Heart left ventricle (tissue), 16 donors: Measurements from ENCODE around the gene ZC3H12C. TPM values are rescaled to one million over a fixed set of nuclear protein-coding genes. Genes with fewer than 3 reads are reported as not detected.

ENCODE experiments used
- ATAC-seq, 4 donors: fragments of 200-7000 bp; cut with Tn5 transposase; one replicate each; pipeline ENCODE4 v1.9.1; 2020 to 2022; ENCODE audit warnings: moderate library complexity in 4 of 4, mild to moderate bottlenecking in 3 of 4, moderate number of reproducible peaks in 1 of 4
- DNase-seq, 5 donors: peaks; one replicate each; pipeline ENCODE4 v3.0.0-alpha.2; 2020
- H3K27ac ChIP-seq, 12 donors: fragments of 200-600 bp; sonication (generic) in 4 of 12; one replicate each; pipeline versions ENCODE4 v1.5.0 to v1.8.0; 2016 to 2022; ENCODE audit warnings: mild to moderate bottlenecking in 2 of 12
- H3K27me3 ChIP-seq, 9 donors: fragments of 200-600 bp; sonication (generic) in 2 of 9; one replicate each; pipeline versions ENCODE4 v1.5.1 to v1.8.0; 2016 to 2022; ENCODE audit warnings: mild to moderate bottlenecking in 3 of 9
- H3K36me3 ChIP-seq, 9 donors: fragments of 200-600 bp; sonication (generic) in 2 of 9; one replicate each; pipeline versions ENCODE4 v1.5.0 to v1.8.0; 2018 to 2022; ENCODE audit warnings: mild to moderate bottlenecking in 2 of 9
- H3K4me1 ChIP-seq, 12 donors: fragments of 200-600 bp; sonication (generic) in 4 of 12; one replicate each; pipeline versions ENCODE4 v1.5.0 to v1.8.0; 2016 to 2022; ENCODE audit warnings: mild to moderate bottlenecking in 3 of 12
- H3K4me3 ChIP-seq, 12 donors: fragments of 200-600 bp; sonication (generic) in 4 of 12; one replicate each; pipeline versions ENCODE4 v1.5.0 to v1.8.0; 2017 to 2022; ENCODE audit warnings: mild to moderate bottlenecking in 9 of 12, moderate library complexity in 4 of 12
- H3K9me3 ChIP-seq, 12 donors: fragments of 200-600 bp; sonication (generic) in 4 of 12; one replicate each; pipeline versions ENCODE4 v1.5.0 to v1.8.0; 2016 to 2022; ENCODE audit warnings: mild to moderate bottlenecking in 1 of 12
- POLR2A ChIP-seq, 2 donors: fragments of 450-650 bp; IDR thresholded peaks; one replicate each; pipeline ENCODE4 v1.6.1; 2017; ENCODE audit warnings: antibody characterized with exemption in 2 of 2, mild to moderate bottlenecking in 2 of 2, moderate library complexity in 2 of 2
- WGBS, 4 donors: extraction: QIAGEN DNeasy Blood & Tissue Kit in 2 of 4; methylation state at CpG; one replicate each; pipeline versions ENCODE4 v1.1.5 to v1.1.7; 2013 to 2018; 5-methylcytosine and 5-hydroxymethylcytosine counted together
- intact Hi-C, 10 donors: fragments of 100-400 bp; cut with DNase I; formaldehyde crosslinking; loops; one replicate each; pipeline versions ENCODE4 v1.11.1 to v1.14.2; 2022
- polyA plus RNA-seq, 2 donors: library from polyadenylated mRNA; stranded (reverse); fragments of 200-250 nt; gene quantifications; one replicate each; pipeline ENCODE4 v1.2.3, GENCODE V29; 2013
- total RNA-seq, 9 donors: library from RNA; depleted of rRNA in 2 of 9; stranded (reverse); fragments of >200 nt in 2 of 9; fragmentation: NEBNext Ultra II Directional in 3 of 9; extraction: Animal tissue kit (Norgen Biotek cat#: 25700) in 3 of 9; gene quantifications; one replicate each; pipeline versions ENCODE4 v1.1.0 to v1.2.4, GENCODE V29; 2016 to 2023
- TF ChIP-seq, protein P1 (sequence below), 12 donors: fragments of 200-600 bp; sonication (generic) in 4 of 12; IDR thresholded peaks; one replicate each; pipeline versions ENCODE4 v1.5.0 to v1.8.0; 2018 to 2022; ENCODE audit warnings: antibody characterized with exemption in 12 of 12, mild to moderate bottlenecking in 5 of 12
- donor health status: ischemic (EF 13 %, LVEDD 7.1; RV severe dilation, severe dysfunction).
- donor health status: healthy with polysubstance abuse.
- donor health status: DM: no; HTN: yes; CAD: no.
- donor health status: DM: no; HTN: no; CAD: no.
- donor health status: ischemic (EF 25% LVEDD 6.9; RV normal size, moderate dysfunction).
- donor health status: ischemic (EF 25% LVEDD 5.7; RV mildly dilated, moderate dysfunction).
- donor health status: healthy.
- donor health status: DM: yes; HTN: yes; CAD: no.
- donor health status: ischemic (EF 35%, LVEDD 5.7; RV mildly dilated, moderate dysfunction).
- donor health status: nonischemic (EF 11% LVEDD 7.7; RV severe dilation, severe dysfunction).
- donor health status: DM: yes; HTN: yes; CAD: no.
- donor health status: PGD.
- donor health status: ischemic (EF 29% LVEDD 5.4; RV normal size, mild dysfunction).
- donor health status: nonischemic (EF 23%, LVEDD 6.1; RV moderate dilation, normal function).

Gene ZC3H12C
- total and polyA plus RNA-seq, 11 donors, result 2.1 to 24.3 (median 17.3) TPM

DNA sequence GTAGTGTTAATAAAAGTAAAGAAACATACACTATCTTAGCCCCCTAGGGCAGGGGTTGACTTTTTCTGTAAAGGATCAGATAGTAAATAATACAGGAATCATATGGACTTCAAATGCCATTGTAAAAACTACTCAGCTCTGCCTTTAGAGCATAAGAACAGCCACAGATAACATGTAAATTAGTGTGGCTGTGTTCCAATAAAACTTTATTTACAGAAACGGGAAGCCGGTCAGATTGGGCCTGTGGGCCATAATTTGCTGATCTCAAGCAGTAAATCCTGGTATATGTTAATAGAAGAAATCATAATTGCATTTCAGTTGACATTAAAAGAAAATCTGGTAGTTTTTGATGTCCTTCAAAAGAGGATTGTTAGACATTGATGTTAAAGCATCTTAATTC is 76.5 kb downstream of the ZC3H12C start:
- Histone ChIP-seq H3K27ac (no peak overlapping the region), H3K9me3 (no peaks in the 10 kb centered on the region), H3K4me1 (peaks cover 0 to 10% (median 3%) of the 10 kb centered on the region in 12 donors), H3K36me3 (peaks cover 0 to 16% (median 10%) of the 10 kb centered on the region in 9 donors), H3K4me3 (no peak overlapping the region), H3K27me3 (no peaks in the 10 kb centered on the region)
- whole genome bisulfite sequencing, 4 donors, result 64 to 76% (median 68%) methylated on average over 2 of the region's 2 CpGs
- TF ChIP-seq, protein P1, sequence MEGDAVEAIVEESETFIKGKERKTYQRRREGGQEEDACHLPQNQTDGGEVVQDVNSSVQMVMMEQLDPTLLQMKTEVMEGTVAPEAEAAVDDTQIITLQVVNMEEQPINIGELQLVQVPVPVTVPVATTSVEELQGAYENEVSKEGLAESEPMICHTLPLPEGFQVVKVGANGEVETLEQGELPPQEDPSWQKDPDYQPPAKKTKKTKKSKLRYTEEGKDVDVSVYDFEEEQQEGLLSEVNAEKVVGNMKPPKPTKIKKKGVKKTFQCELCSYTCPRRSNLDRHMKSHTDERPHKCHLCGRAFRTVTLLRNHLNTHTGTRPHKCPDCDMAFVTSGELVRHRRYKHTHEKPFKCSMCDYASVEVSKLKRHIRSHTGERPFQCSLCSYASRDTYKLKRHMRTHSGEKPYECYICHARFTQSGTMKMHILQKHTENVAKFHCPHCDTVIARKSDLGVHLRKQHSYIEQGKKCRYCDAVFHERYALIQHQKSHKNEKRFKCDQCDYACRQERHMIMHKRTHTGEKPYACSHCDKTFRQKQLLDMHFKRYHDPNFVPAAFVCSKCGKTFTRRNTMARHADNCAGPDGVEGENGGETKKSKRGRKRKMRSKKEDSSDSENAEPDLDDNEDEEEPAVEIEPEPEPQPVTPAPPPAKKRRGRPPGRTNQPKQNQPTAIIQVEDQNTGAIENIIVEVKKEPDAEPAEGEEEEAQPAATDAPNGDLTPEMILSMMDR (IDR thresholded peaks at IDR 0.05), result no peak
- no peak for TF ChIP-seq POLR2A (IDR thresholded peaks at IDR 0.05)
- intact Hi-C loops, result loop anchor here in 6 of 10 donors (5.0 to 10.0 kb wide), 4 partner anchors 217 to 1065 kb away; no protein-coding TSS in a partner anchor
- no peak for ATAC-seq
- DNase-seq, result no peak

DNA sequence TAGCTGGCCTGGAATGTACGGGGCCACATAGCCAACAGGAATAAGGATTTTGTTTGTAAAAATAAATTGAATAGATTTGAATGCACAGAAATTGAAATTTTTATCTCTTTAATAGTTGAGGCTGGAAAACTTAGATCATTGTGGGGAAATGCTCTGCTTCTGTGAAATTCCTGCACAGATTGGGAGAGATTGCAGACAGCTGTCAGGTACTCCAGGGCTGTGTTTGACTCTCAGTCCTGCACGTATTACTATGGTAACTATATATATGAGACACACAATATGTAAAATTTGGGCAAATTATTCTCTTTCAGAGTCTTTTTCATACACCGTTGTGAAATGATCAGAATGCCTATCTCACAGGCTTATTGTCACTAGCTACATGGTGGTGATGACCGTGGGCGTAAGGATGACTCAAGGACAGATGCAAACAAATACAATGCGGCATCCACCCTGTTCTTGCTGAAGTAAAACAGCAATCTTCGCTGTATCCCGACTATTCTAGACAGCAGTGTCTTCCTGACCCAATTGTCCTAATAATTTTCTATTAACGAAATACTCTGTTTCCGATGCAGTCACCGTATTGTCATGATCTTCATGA is 79.4 kb downstream of the ZC3H12C start:
- Histone ChIP-seq H3K4me1 (peaks cover 0 to 14% (median 3%) of the 10 kb centered on the region in 12 donors), H3K27me3 (no peaks in the 10 kb centered on the region), H3K4me3 (no peak overlapping the region), H3K27ac (no peak overlapping the region), H3K9me3 (no peaks in the 10 kb centered on the region), H3K36me3 (no peaks in the 10 kb centered on the region)
- no peak for TF ChIP-seq POLR2A (IDR thresholded peaks at IDR 0.05)
- TF ChIP-seq, protein P1 (IDR thresholded peaks at IDR 0.05), result no peak
- WGBS, 4 donors, result 87 to 96% (median 92%) methylated on average over 11 of the region's 11 CpGs
- DNase-seq, result no peak
- intact Hi-C loops, result loop anchor here in 6 of 10 donors (5.0 to 10.0 kb wide), 4 partner anchors 220 to 1062 kb away; no protein-coding TSS in a partner anchor
- no peak for ATAC-seq

DNA sequence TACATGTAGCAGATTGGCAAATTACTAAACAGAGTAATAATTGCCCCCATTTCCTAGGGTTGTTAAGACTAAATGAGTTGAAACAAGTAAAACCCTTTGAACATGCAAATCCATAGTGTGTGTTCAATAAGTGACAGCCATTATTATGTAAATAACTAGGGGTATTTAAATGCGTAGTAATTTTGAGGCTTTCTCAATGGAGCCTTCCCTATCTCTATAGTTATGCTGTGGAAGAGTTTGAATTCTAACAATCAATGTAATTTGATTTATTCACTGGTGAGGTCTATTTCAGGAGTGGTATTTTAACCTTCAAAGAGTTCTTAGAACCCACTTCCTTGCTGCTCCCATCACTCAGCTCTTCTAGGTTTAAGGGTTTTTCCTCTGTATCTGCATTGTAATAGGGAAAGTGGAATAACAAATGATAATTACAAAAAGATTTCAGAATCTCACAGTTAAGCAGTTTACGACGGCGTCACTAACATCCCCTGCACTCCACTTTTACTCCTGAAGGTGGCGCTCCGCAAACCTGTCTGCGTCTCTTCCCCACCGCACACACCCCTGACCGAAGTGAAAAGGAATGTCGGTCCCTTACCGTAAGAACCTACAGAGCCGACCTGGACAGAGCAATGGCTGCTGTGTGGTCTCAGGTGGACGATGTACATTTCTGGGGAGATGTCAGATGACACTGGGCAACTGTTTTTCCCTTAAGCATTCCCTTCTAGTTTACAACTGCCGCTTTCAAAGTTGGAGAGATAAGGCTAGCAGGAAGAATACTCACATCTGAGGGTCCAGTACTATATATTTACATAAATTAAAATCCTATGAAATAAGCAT is 80.8 kb downstream of the ZC3H12C start:
- ATAC-seq (peak in 3 of 4 donors; percentile 75 to 82 (median 77)), DNase-seq (peak; percentile 44 to 72 (median 62))
- peak overlapping the region in 8 of 12 donors; percentile 14 to 51 (median 28) for H3K4me3 ChIP-seq
- no peak overlapping the region for H3K27ac ChIP-seq
- no peaks in the 10 kb centered on the region for H3K9me3 ChIP-seq
- H3K4me1 ChIP-seq, result peaks cover 0 to 14% (median 3%) of the 10 kb centered on the region in 12 donors
- TF ChIP-seq, protein P1 (IDR thresholded peaks at IDR 0.05), result peak; percentile 65 to 83 (median 75)
- no peak for TF ChIP-seq POLR2A (IDR thresholded peaks at IDR 0.05)
- WGBS, 4 donors, result 11 to 19% (median 14%) methylated on average over 14 of the region's 14 CpGs
- intact Hi-C loops, result loop anchor here in 6 of 10 donors (5.0 to 10.0 kb wide), 4 partner anchors 222 to 1061 kb away; no protein-coding TSS in a partner anchor
- H3K27me3 ChIP-seq, result no peaks in the 10 kb centered on the region
- H3K36me3 ChIP-seq, result no peaks in the 10 kb centered on the region
